DOHH2 (cell line): ENCODE measurements around the gene BFSP1.

Source experiments
- H3F3A ChIP-seq: fragments of 200-600 bp; sonication (generic), shearing (Covaris generic); 2 replicates; pipeline ENCODE4 v1.6.0; 2016; ENCODE audit warnings: antibody characterized with exemption, mild to moderate bottlenecking; ENCODE audit not compliant: control insufficient read depth, insufficient read depth
- H3K27ac ChIP-seq: fragments of 200-600 bp; sonication (generic); 2 replicates; pipeline ENCODE4 v1.5.1; 2014; ENCODE audit warnings: low read depth, mild to moderate bottlenecking, low read length, moderate library complexity
- H3K27me3 ChIP-seq: fragments of 200-600 bp; sonication (generic); 2 replicates; pipeline ENCODE4 v1.6.1; 2014; ENCODE audit warnings: mild to moderate bottlenecking, low read length, mixed read lengths; ENCODE audit not compliant: control insufficient read depth
- H3K36me3 ChIP-seq: fragments of 200-600 bp; sonication (generic); 2 replicates; pipeline ENCODE4 v1.6.1; 2014; ENCODE audit warnings: mild to moderate bottlenecking, low read length, moderate library complexity, mixed read lengths; ENCODE audit not compliant: control insufficient read depth
- H3K4me1 ChIP-seq: fragments of 200-600 bp; sonication (generic); 2 replicates; pipeline ENCODE4 v1.6.1; 2014; ENCODE audit warnings: mild to moderate bottlenecking, low read length, mixed read lengths; ENCODE audit not compliant: control insufficient read depth
- H3K4me2 ChIP-seq: fragments of 200-600 bp; sonication (generic); 2 replicates; pipeline ENCODE4 v1.6.0; 2014; ENCODE audit warnings: mild to moderate bottlenecking, low read length, moderate library complexity
- H3K4me3 ChIP-seq: fragments of 200-600 bp; sonication (generic); 2 replicates; pipeline ENCODE4 v1.5.1; 2014; ENCODE audit warnings: mild to moderate bottlenecking, low read length, mixed read lengths
- H3K79me2 ChIP-seq: fragments of 200-600 bp; sonication (generic); 2 replicates; pipeline ENCODE4 v1.6.1; 2014; ENCODE audit warnings: mild to moderate bottlenecking, low read length, mixed read lengths; ENCODE audit not compliant: control insufficient read depth
- H3K9me2 ChIP-seq: fragments of 200-600 bp; sonication (generic); replicated peaks from 2 replicates; pipeline ENCODE4 v1.6.1; 2014; ENCODE audit warnings: mild to moderate bottlenecking, low read length, mixed read lengths; ENCODE audit not compliant: control insufficient read depth
- H3K9me3 ChIP-seq: fragments of 200-600 bp; sonication (generic); 2 replicates; pipeline ENCODE4 v1.6.1; 2014; ENCODE audit warnings: antibody characterized with exemption, low read length, mixed read lengths; ENCODE audit not compliant: control insufficient read depth, insufficient read depth
- H4K20me1 ChIP-seq: fragments of 200-600 bp; sonication (generic); 2 replicates; pipeline ENCODE4 v1.6.0; 2014; ENCODE audit warnings: low read depth, mild to moderate bottlenecking, antibody characterized with exemption, low read length, moderate library complexity; ENCODE audit not compliant: control insufficient read depth, insufficient read depth
- CTCF ChIP-seq: fragments of 200-600 bp; sonication (generic); IDR thresholded peaks from one replicate; pipeline ENCODE4 v1.5.1; 2014; ENCODE audit warnings: antibody characterized with exemption, mild to moderate bottlenecking, low read depth, low read length; ENCODE audit not compliant: poor library complexity, severe bottlenecking
- EZH2phosphoT487 ChIP-seq: fragments of 200-600 bp; sonication (generic); IDR thresholded peaks from 2 replicates; pipeline ENCODE4 v1.6.1; 2017; ENCODE audit warnings: borderline replicate concordance, mild to moderate bottlenecking, antibody characterized with exemption, low read length, moderate library complexity, mixed read lengths

BFSP1 gene

GRCh38 chr20:17448071-17448470, 83.1 kb downstream of the BFSP1 start:
- H3K27me3 ChIP-seq: no peaks in the 10 kb centered on the region
- H4K20me1 ChIP-seq: no peaks in the 10 kb centered on the region
- H3K9me2 ChIP-seq: no peaks in the 10 kb centered on the region
- no peaks in the 10 kb centered on the region for H3K36me3 ChIP-seq
- H3K4me3 ChIP-seq: no peak overlapping the region
- no peaks in the 10 kb centered on the region for H3K9me3 ChIP-seq
- no peaks in the 10 kb centered on the region for H3K4me1 ChIP-seq
- no peaks in the 10 kb centered on the region for H3K79me2 ChIP-seq
- no peak overlapping the region for H3K27ac ChIP-seq
- no peaks in the 10 kb centered on the region for H3F3A ChIP-seq
- H3K4me2 ChIP-seq: no peak overlapping the region
- TF ChIP-seq CTCF: no peak
- TF ChIP-seq EZH2phosphoT487: no peak

GRCh38 chr20:17446171-17446570, 85.0 kb downstream of the BFSP1 start:
- Histone ChIP-seq H3K79me2 (no peaks in the 10 kb centered on the region), H3K4me1 (no peaks in the 10 kb centered on the region), H3K27ac (no peak overlapping the region), H3K27me3 (no peaks in the 10 kb centered on the region), H3F3A (no peaks in the 10 kb centered on the region), H3K9me2 (no peaks in the 10 kb centered on the region), H3K4me3 (no peak overlapping the region), H3K9me3 (no peaks in the 10 kb centered on the region), H3K4me2 (no peak overlapping the region), H4K20me1 (no peaks in the 10 kb centered on the region), H3K36me3 (no peaks in the 10 kb centered on the region)
- no peak for TF ChIP-seq CTCF
- TF ChIP-seq EZH2phosphoT487: no peak

GRCh38 chr20:17445543-17445942, 85.6 kb downstream of the BFSP1 start:
- no peak overlapping the region for H3K27ac ChIP-seq

More at GRCh38 chr20:17445543-17445942, 85.6 kb downstream of the BFSP1 start:
- H3K79me2 ChIP-seq: no peaks in the 10 kb centered on the region
- H3K9me2 ChIP-seq: no peaks in the 10 kb centered on the region
- H3K9me3 ChIP-seq: no peaks in the 10 kb centered on the region
- TF ChIP-seq EZH2phosphoT487 (no peak), CTCF (no peak)
- no peak overlapping the region for H3K4me3 ChIP-seq
- H3K4me2 ChIP-seq: no peak overlapping the region
- no peaks in the 10 kb centered on the region for H3F3A ChIP-seq
- no peaks in the 10 kb centered on the region for H3K27me3 ChIP-seq
- no peaks in the 10 kb centered on the region for H3K36me3 ChIP-seq
- H4K20me1 ChIP-seq: no peaks in the 10 kb centered on the region
- no peaks in the 10 kb centered on the region for H3K4me1 ChIP-seq
